Dedifferentiated amniotic fluid mesenchymal stem cell (primary cell): Measurements from ENCODE around the gene AJM1.
A peak's percentile ranks its signal among the peaks of the same experiment; 100 is the strongest.
"Not testable (repeated sequence)": the region's sequence is repeated elsewhere in the genome, so short reads cannot be mapped to it uniquely, and the experiment has no call there.

Source experiments
- DNase-seq: peaks from one replicate; pipeline ENCODE4 v3.0.0-alpha.2; 2016; ENCODE audit errors: extremely low spot score

The AJM1 gene

GRCh38 chr9:136880651-136881050 is 38.4 kb downstream of the AJM1 start:
- no peak for DNase-seq

- DNase-seq, result no peak
Measured at GRCh38 chr9:136881691-136882108, 39.4 kb downstream of the AJM1 start.

GRCh38 chr9:136882109-136882946 is 40.0 kb downstream of the AJM1 start:
- peak; percentile 20 for DNase-seq

- not testable (repeated sequence) for DNase-seq
Measured at GRCh38 chr9:136882947-136883283, 40.6 kb downstream of the AJM1 start.

GRCh38 chr9:136883670-136884069 is 41.4 kb downstream of the AJM1 start:
- not testable (repeated sequence) for DNase-seq

GRCh38 chr9:136885950-136886578 is 43.8 kb downstream of the AJM1 start, which contains the start of gene TRAF2:
TSS of gene TRAF2 (plus strand) at chr9:136886516. CDS start at chr9:136898741, 12,225 bp downstream.
- DNase-seq, result peak; percentile 97

GRCh38 chr9:136886610-136887597 is 44.6 kb downstream of the AJM1 start:
- no peak for DNase-seq

- no peak for DNase-seq
Measured at GRCh38 chr9:136888454-136888853, 46.2 kb downstream of the AJM1 start.

- DNase-seq, result no peak
Measured at GRCh38 chr9:136889858-136890257, 47.6 kb downstream of the AJM1 start.

GRCh38 chr9:136890661-136891060 is 48.4 kb downstream of the AJM1 start:
- no peak for DNase-seq
